ENCODE data around the gene SMIM32.

Gene SMIM32

DNA sequence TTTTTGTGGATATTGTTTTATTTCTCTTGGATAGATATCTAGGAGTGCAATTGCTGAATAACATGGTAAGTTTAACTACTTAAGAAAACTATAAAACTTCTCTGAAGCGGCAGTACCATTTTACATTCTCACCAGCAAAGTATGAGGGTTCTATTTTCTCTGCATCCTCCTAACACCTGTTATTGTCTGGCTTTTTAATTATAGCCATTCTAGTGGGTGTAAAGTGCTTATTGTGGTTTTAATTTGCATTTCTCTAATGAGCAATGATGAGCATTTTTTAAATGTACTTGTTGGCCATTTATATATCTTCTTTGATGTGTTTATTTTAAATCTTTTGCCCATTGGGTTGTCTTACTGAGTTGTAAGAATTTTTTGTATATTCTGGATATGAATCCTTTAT lies 28.7 kb downstream of the SMIM32 start:
- Histone ChIP-seq H3K27me3 (ENCODE audit: insufficient read depth, low read depth, severe bottlenecking) (no peaks in the 10 kb centered on the region), H3K27ac (no peak overlapping the region), H3K9me3 (ENCODE audit: severe bottlenecking) (no peaks in the 10 kb centered on the region), H3K4me3 (ENCODE audit: low read depth, low read length) (no peak overlapping the region), H3K36me3 (peaks cover 51% of the 10 kb centered on the region)
- no peak for DNase-seq
- no peak for TF ChIP-seq CTCF (IDR thresholded peaks at IDR 0.05; ENCODE audit: low read depth, low read length)

GRCh38 chr5:136162008-136162407 lies 31.0 kb downstream of the SMIM32 start:
- Histone ChIP-seq H3K27me3 (ENCODE audit: insufficient read depth, low read depth, severe bottlenecking) (no peaks in the 10 kb centered on the region), H3K27ac (no peak overlapping the region), H3K36me3 (peaks cover 57% of the 10 kb centered on the region), H3K4me3 (ENCODE audit: low read depth, low read length) (no peak overlapping the region), H3K9me3 (ENCODE audit: severe bottlenecking) (no peaks in the 10 kb centered on the region)
- no peak for TF ChIP-seq CTCF (IDR thresholded peaks at IDR 0.05; ENCODE audit: low read depth, low read length)
- DNase-seq, result no peak

DNA sequence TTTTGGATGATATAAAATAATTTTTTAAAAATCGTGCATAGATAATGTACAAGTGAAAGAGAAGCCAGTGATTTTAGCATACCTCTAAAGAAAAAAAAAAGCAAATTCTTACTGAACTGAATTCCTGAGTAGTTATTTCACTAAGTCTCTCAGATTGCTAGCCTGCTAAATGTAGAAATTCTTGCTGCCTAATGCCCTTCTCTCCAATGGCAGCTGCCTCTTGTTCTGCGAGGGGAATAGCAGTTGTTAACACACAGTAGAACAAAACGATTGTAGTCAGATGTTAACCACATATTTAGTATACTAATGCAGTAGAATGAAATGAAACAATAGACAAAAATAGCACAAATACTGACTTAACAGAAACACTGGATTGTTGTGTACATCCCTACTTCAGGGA lies 33.5 kb downstream of the SMIM32 start:
- Histone ChIP-seq H3K27me3 (ENCODE audit: insufficient read depth, low read depth, severe bottlenecking) (no peaks in the 10 kb centered on the region), H3K4me3 (ENCODE audit: low read depth, low read length) (no peak overlapping the region), H3K27ac (no peak overlapping the region), H3K36me3 (peaks cover 70% of the 10 kb centered on the region), H3K9me3 (ENCODE audit: severe bottlenecking) (no peaks in the 10 kb centered on the region)
- TF ChIP-seq CTCF (IDR thresholded peaks at IDR 0.05; ENCODE audit: low read depth, low read length), result no peak
- no peak for DNase-seq

DNA sequence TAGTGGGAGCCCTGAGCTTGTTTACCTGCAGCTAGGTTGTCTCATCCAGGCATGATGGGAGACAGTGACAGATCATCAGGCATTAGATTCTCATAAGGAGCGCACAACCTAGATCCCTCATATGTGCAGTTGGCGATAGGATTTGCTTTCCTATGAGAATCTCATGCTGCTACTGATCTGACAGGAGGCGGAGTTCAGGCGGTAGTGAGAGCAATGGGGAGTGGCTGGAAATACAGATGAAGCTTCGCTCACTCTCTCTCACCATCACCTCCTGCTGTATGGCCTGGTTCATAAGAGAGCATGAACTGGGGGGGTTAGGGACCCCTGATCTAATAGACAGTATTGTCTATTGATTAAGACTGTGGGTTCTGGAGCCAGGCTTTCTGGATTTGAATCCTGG lies 35.4 kb downstream of the SMIM32 start:
- no peak overlapping the region for H3K27ac ChIP-seq
- no peak for TF ChIP-seq CTCF (IDR thresholded peaks at IDR 0.05; ENCODE audit: low read depth, low read length)
- H3K4me3 ChIP-seq (ENCODE audit: low read depth, low read length), result no peak overlapping the region
- no peaks in the 10 kb centered on the region for H3K27me3 ChIP-seq (ENCODE audit: insufficient read depth, low read depth, severe bottlenecking)
- no peak for DNase-seq
- no peaks in the 10 kb centered on the region for H3K9me3 ChIP-seq (ENCODE audit: severe bottlenecking)
- peaks cover 66% of the 10 kb centered on the region for H3K36me3 ChIP-seq

DNA sequence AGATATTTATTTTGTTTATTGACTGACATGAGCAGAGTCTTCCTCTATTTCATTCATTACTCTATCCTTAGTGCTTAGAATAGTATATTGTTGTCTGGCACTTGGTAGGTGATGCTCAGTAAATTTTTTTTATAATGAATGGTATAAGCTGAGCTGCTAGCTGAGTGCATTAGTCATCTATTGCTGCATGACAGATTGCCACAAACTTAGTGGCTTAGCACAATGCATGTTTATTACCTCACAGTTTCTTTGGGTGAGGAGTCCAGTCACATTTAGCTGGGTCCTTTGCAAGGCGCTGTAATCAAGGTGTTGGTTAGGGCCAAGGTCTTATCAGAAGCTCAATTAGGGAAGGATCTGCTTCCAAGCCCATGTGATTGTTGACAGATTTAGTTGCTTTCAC lies 37.2 kb downstream of the SMIM32 start:
- no peak for DNase-seq
- H3K9me3 ChIP-seq (ENCODE audit: severe bottlenecking), result no peaks in the 10 kb centered on the region
- H3K27ac ChIP-seq, result no peak overlapping the region
- no peaks in the 10 kb centered on the region for H3K27me3 ChIP-seq (ENCODE audit: insufficient read depth, low read depth, severe bottlenecking)
- no peak for TF ChIP-seq CTCF (IDR thresholded peaks at IDR 0.05; ENCODE audit: low read depth, low read length)
- H3K36me3 ChIP-seq, result peaks cover 69% of the 10 kb centered on the region
- H3K4me3 ChIP-seq (ENCODE audit: low read depth, low read length), result no peak overlapping the region

GRCh38 chr5:136155078-136155477 lies 37.9 kb downstream of the SMIM32 start:
- no peaks in the 10 kb centered on the region for H3K9me3 ChIP-seq (ENCODE audit: severe bottlenecking)
- H3K36me3 ChIP-seq, result peaks cover 64% of the 10 kb centered on the region

More at GRCh38 chr5:136155078-136155477, 37.9 kb downstream of the SMIM32 start:
- DNase-seq, result no peak
- H3K4me3 ChIP-seq (ENCODE audit: low read depth, low read length), result no peak overlapping the region
- no peak overlapping the region for H3K27ac ChIP-seq
- H3K27me3 ChIP-seq (ENCODE audit: insufficient read depth, low read depth, severe bottlenecking), result no peaks in the 10 kb centered on the region
- TF ChIP-seq CTCF (IDR thresholded peaks at IDR 0.05; ENCODE audit: low read depth, low read length), result no peak

All from WERI-Rb-1 (cell line).